Measurements from ENCODE around the gene SPTBN5.

GRCh38 chr15:41940441-41940857, 46.6 kb upstream of the SPTBN5 start:
- no peak for TF ChIP-seq CTCF (IDR thresholded peaks at IDR 0.05)
- no peak for TF ChIP-seq ZFX (IDR thresholded peaks at IDR 0.05; ENCODE audit: borderline replicate concordance)
